Liver (tissue), 9 donors: ENCODE data around the gene HOMER1. TPM values are rescaled to one million over a fixed set of nuclear protein-coding genes. Genes with fewer than 3 reads are reported as not detected.

ENCODE experiments used
- DNase-seq: peaks from one replicate; pipeline ENCODE4 v3.0.0-alpha.2; 2017; ENCODE audit warnings: low spot score
- H3K27ac ChIP-seq, 2 donors: one replicate each; pipeline ENCODE4 v1.7.0; 2013; ENCODE audit warnings: inconsistent platforms in 2 of 2, low read length in 2 of 2, control low read depth in 1 of 2, low read depth in 1 of 2, mild to moderate bottlenecking in 1 of 2
- H3K27me3 ChIP-seq, 4 donors: one replicate each; pipeline versions ENCODE4 v1.6.1 to v1.7.0; 2013; ENCODE audit warnings: low read length in 3 of 4, inconsistent platforms in 1 of 4, mild to moderate bottlenecking in 1 of 4, moderate library complexity in 1 of 4; ENCODE audit not compliant: control insufficient read depth in 4 of 4, insufficient read depth in 4 of 4
- H3K36me3 ChIP-seq, 4 donors: one replicate each; pipeline versions ENCODE4 v1.6.1 to v1.7.0; 2013; ENCODE audit warnings: low read length in 3 of 4, mild to moderate bottlenecking in 3 of 4, low read depth in 1 of 4, moderate library complexity in 1 of 4; ENCODE audit not compliant: control insufficient read depth in 4 of 4, insufficient read depth in 3 of 4
- H3K4me1 ChIP-seq, 4 donors: one replicate each; pipeline versions ENCODE4 v1.6.1 to v1.7.0; 2013; ENCODE audit warnings: low read length in 3 of 4, mild to moderate bottlenecking in 3 of 4, moderate library complexity in 1 of 4; ENCODE audit not compliant: control insufficient read depth in 4 of 4, insufficient read depth in 4 of 4
- H3K4me3 ChIP-seq, 3 donors: one replicate each; pipeline versions ENCODE4 v1.6.1 to v1.7.0; 2013; ENCODE audit warnings: low read length in 3 of 3, control low read depth in 1 of 3, low read depth in 1 of 3, mild to moderate bottlenecking in 1 of 3
- H3K9ac ChIP-seq, 2 donors: one replicate each; pipeline ENCODE4 v1.7.0; 2013; ENCODE audit warnings: low read length in 2 of 2, mild to moderate bottlenecking in 2 of 2, moderate library complexity in 2 of 2, control low read depth in 1 of 2, low read depth in 1 of 2
- H3K9me3 ChIP-seq, 4 donors: one replicate each; pipeline versions ENCODE4 v1.6.1 to v1.7.0; 2013; ENCODE audit warnings: low read length in 3 of 4; ENCODE audit not compliant: control insufficient read depth in 4 of 4
- ATF3 ChIP-seq: IDR thresholded peaks from 2 replicates; pipeline ENCODE4 v1.6.1; 2016; ENCODE audit warnings: antibody characterized with exemption
- CTCF ChIP-seq: fragments of 150-350 bp; IDR thresholded peaks from 2 replicates; pipeline ENCODE4 v1.5.1; 2017; ENCODE audit warnings: improper control_type of control experiment, low read depth, low read length; ENCODE audit not compliant: missing input control
- FOXA1 ChIP-seq: IDR thresholded peaks from 2 replicates; pipeline ENCODE4 v1.6.1; 2016; ENCODE audit warnings: antibody characterized with exemption
- GABPA ChIP-seq, 2 donors: IDR thresholded peaks in 1 of 2; conservative IDR thresholded peaks in 1 of 2; 2 replicates each; pipeline ENCODE4 v1.6.1; 2016; ENCODE audit warnings: antibody characterized with exemption in 2 of 2, mild to moderate bottlenecking in 1 of 2, moderate library complexity in 1 of 2
- HNF4G ChIP-seq: IDR thresholded peaks from 2 replicates; pipeline ENCODE4 v1.6.1; 2016; ENCODE audit warnings: antibody characterized with exemption
- JUND ChIP-seq, 2 donors: IDR thresholded peaks; 2 replicates each; pipeline ENCODE4 v1.6.1; 2016; ENCODE audit warnings: antibody characterized with exemption in 2 of 2
- RAD21 ChIP-seq, 2 donors: IDR thresholded peaks; 2 replicates each; pipeline ENCODE4 v1.6.1; 2016; ENCODE audit warnings: antibody characterized with exemption in 2 of 2, mild to moderate bottlenecking in 2 of 2
- RXRA ChIP-seq, 2 donors: IDR thresholded peaks; 2 replicates each; pipeline ENCODE4 v1.6.1; 2017 to 2018; ENCODE audit warnings: antibody characterized with exemption in 2 of 2, mild to moderate bottlenecking in 1 of 2
- SP1 ChIP-seq: IDR thresholded peaks from 2 replicates; pipeline ENCODE4 v1.6.1; 2018; ENCODE audit warnings: antibody characterized with exemption, mild to moderate bottlenecking
- TAF1 ChIP-seq: conservative IDR thresholded peaks from 2 replicates; pipeline ENCODE4 v1.6.1; 2016; ENCODE audit warnings: antibody characterized with exemption, mild to moderate bottlenecking
- YY1 ChIP-seq: IDR thresholded peaks from 2 replicates; pipeline ENCODE4 v1.6.1; 2016; ENCODE audit warnings: antibody characterized with exemption, mild to moderate bottlenecking
- WGBS: extraction: QIAGEN DNeasy Blood & Tissue Kit; methylation state at CpG from one replicate; pipeline ENCODE4 v1.1.7; 2013; 5-methylcytosine and 5-hydroxymethylcytosine counted together
- polyA plus RNA-seq, 2 donors: library from polyadenylated mRNA; stranded (reverse) in 1 of 2; unstranded in 1 of 2; fragments of 200-250 nt in 1 of 2; fragments of >200 nt in 1 of 2; fragmentation: Nextera tagmentation in 1 of 2; extraction: Ambion mirVana in 1 of 2; gene quantifications; one replicate each; pipeline versions ENCODE4 v1.2.1 to v1.2.3, GENCODE V29; 2013 to 2015
- total RNA-seq, 2 donors: library from RNA; depleted of rRNA; stranded (reverse); fragments of >200 nt; gene quantifications; one replicate each; pipeline ENCODE4 v1.2.3, GENCODE V29; 2014
- TF ChIP-seq, protein P1 (sequence below): IDR thresholded peaks from 2 replicates; pipeline ENCODE4 v1.6.1; 2016; ENCODE audit warnings: antibody characterized with exemption
- TF ChIP-seq, protein P2 (sequence below): IDR thresholded peaks from 2 replicates; pipeline ENCODE4 v1.6.1; 2016; ENCODE audit warnings: antibody characterized with exemption, mild to moderate bottlenecking
- TF ChIP-seq, protein P3 (sequence below): IDR thresholded peaks from 2 replicates; pipeline ENCODE4 v1.6.1; 2016; ENCODE audit warnings: antibody characterized with exemption
- donor health status: healthy.
- donor health status: healthy.
- donor health status: healthy.
- donor health status: healthy.
- donor health status: healthy.

The HOMER1 gene
- total and polyA plus RNA-seq, 4 donors = 0.33 to 8.7 (median 1.2) TPM

- Histone ChIP-seq H3K4me3 (no peak overlapping the region), H3K4me1 (no peaks in the 10 kb centered on the region), H3K9ac (no peak overlapping the region), H3K27ac (no peak overlapping the region), H3K36me3 (no peaks in the 10 kb centered on the region), H3K9me3 (no peaks in the 10 kb centered on the region), H3K27me3 (no peaks in the 10 kb centered on the region)
- 82% methylated on average over 5 of the region's 5 CpGs for WGBS
- DNase-seq = no peak
- TF ChIP-seq, protein P1, sequence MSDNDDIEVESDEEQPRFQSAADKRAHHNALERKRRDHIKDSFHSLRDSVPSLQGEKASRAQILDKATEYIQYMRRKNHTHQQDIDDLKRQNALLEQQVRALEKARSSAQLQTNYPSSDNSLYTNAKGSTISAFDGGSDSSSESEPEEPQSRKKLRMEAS = no peak
- TF ChIP-seq, protein P2, sequence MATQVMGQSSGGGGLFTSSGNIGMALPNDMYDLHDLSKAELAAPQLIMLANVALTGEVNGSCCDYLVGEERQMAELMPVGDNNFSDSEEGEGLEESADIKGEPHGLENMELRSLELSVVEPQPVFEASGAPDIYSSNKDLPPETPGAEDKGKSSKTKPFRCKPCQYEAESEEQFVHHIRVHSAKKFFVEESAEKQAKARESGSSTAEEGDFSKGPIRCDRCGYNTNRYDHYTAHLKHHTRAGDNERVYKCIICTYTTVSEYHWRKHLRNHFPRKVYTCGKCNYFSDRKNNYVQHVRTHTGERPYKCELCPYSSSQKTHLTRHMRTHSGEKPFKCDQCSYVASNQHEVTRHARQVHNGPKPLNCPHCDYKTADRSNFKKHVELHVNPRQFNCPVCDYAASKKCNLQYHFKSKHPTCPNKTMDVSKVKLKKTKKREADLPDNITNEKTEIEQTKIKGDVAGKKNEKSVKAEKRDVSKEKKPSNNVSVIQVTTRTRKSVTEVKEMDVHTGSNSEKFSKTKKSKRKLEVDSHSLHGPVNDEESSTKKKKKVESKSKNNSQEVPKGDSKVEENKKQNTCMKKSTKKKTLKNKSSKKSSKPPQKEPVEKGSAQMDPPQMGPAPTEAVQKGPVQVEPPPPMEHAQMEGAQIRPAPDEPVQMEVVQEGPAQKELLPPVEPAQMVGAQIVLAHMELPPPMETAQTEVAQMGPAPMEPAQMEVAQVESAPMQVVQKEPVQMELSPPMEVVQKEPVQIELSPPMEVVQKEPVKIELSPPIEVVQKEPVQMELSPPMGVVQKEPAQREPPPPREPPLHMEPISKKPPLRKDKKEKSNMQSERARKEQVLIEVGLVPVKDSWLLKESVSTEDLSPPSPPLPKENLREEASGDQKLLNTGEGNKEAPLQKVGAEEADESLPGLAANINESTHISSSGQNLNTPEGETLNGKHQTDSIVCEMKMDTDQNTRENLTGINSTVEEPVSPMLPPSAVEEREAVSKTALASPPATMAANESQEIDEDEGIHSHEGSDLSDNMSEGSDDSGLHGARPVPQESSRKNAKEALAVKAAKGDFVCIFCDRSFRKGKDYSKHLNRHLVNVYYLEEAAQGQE = no peak
- TF ChIP-seq, protein P3, sequence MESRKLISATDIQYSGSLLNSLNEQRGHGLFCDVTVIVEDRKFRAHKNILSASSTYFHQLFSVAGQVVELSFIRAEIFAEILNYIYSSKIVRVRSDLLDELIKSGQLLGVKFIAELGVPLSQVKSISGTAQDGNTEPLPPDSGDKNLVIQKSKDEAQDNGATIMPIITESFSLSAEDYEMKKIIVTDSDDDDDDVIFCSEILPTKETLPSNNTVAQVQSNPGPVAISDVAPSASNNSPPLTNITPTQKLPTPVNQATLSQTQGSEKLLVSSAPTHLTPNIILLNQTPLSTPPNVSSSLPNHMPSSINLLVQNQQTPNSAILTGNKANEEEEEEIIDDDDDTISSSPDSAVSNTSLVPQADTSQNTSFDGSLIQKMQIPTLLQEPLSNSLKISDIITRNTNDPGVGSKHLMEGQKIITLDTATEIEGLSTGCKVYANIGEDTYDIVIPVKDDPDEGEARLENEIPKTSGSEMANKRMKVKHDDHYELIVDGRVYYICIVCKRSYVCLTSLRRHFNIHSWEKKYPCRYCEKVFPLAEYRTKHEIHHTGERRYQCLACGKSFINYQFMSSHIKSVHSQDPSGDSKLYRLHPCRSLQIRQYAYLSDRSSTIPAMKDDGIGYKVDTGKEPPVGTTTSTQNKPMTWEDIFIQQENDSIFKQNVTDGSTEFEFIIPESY = no peak
- TF ChIP-seq JUND (IDR thresholded peaks at IDR 0.05) = no peak
Observed at GRCh38 chr5:79330071-79330470, 183.9 kb downstream of the HOMER1 start.

GRCh38 chr5:79329453-79329852 lies 184.5 kb downstream of the HOMER1 start:
- no peak for DNase-seq
- no peak overlapping the region for H3K27ac ChIP-seq
- no peaks in the 10 kb centered on the region for H3K4me1 ChIP-seq
- no peak overlapping the region for H3K4me3 ChIP-seq
- H3K9me3 ChIP-seq = no peaks in the 10 kb centered on the region
- no peaks in the 10 kb centered on the region for H3K27me3 ChIP-seq
- H3K36me3 ChIP-seq = no peaks in the 10 kb centered on the region
- no peak overlapping the region for H3K9ac ChIP-seq
- TF ChIP-seq TAF1 = no peak
- TF ChIP-seq, protein P2 = no peak
- TF ChIP-seq, protein P3 = no peak
- TF ChIP-seq FOXA1 = no peak
- TF ChIP-seq YY1 = no peak
- no peak for TF ChIP-seq SP1
- no peak for TF ChIP-seq HNF4G
- no peak for TF ChIP-seq CTCF
- no peak for TF ChIP-seq RAD21 (IDR thresholded peaks at IDR 0.05)
- no peak for TF ChIP-seq ATF3
- TF ChIP-seq GABPA (IDR thresholded peaks at IDR 0.05 in 1 of 2, conservative IDR thresholded peaks at IDR 0.05 in 1 of 2) = no peak
- TF ChIP-seq, protein P1 = no peak
- TF ChIP-seq RXRA (IDR thresholded peaks at IDR 0.05) = no peak
- 93% methylated on average over 4 of the region's 4 CpGs for WGBS
